Loucy (cell line): Measurements from ENCODE around the gene DSE.

ENCODE experiments used
- CTCF ChIP-seq: fragments of 200-600 bp; sonication (generic); conservative IDR thresholded peaks from 2 replicates; pipeline ENCODE4 v1.5.1; 2014; ENCODE audit warnings: mild to moderate bottlenecking, antibody characterized with exemption, low read length
- EZH2phosphoT487 ChIP-seq: fragments of 200-600 bp; IDR thresholded peaks from 2 replicates; pipeline ENCODE4 v1.6.1; 2018; ENCODE audit warnings: antibody characterized with exemption, mild to moderate bottlenecking, moderate library complexity, borderline replicate concordance

- no peak for TF ChIP-seq CTCF
- TF ChIP-seq EZH2phosphoT487, result no peak
Observed at GRCh38 chr6:116403205-116403604, 32.5 kb downstream of the DSE start.
